HG03097 (cell line): Measurements from ENCODE around the gene LRRC4B.
"Not testable (repeated sequence)": the region's sequence is repeated elsewhere in the genome, so short reads cannot be mapped to it uniquely, and the experiment has no call there.

ENCODE experiments used
- ATAC-seq: cut with Tn5 transposase; IDR thresholded peaks from one replicate; pipeline ENCODE4 v1.9.1; 2021; ENCODE audit not compliant: unreplicated experiment, low FRiP score

LRRC4B gene

GRCh38 chr19:50567882-50568727 is at the start of gene LRRC4B:
Gene LRRC4B (minus strand): TSS chr19:50568435. CDS start chr19:50548838, 19,597 bp downstream.
- ATAC-seq: no peak

GRCh38 chr19:50612504-50613404 is 44.5 kb upstream of the LRRC4B start:
- ATAC-seq: not testable (repeated sequence)

- ATAC-seq: no peak
These were observed 39.9 kb upstream of the LRRC4B start for GRCh38 chr19:50607874-50608785.

DNA sequence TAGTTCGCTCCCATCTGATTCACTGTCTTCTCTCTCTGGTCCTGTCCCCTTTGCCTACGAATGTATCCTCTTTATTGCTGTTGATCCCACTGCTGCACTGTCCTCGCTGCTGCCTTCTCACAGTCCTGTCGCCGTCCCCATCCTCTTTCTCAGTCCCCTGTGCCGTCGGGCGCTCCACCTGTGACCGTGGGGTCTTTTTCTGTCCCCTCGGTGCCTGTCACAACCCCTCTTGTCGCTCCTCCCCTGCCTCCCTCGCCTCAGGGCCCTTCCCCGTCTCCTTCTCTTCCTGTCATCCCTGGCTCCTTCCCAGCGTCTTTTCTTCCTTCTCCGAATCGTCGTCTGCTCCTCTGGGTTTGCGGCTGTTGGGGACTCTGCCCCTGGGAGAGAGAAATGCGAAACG is 39.2 kb upstream of the LRRC4B start:
- no peak for ATAC-seq

GRCh38 chr19:50606059-50606836 is 38.0 kb upstream of the LRRC4B start:
- not testable (repeated sequence) for ATAC-seq

GRCh38 chr19:50604264-50605073 is 36.2 kb upstream of the LRRC4B start:
- not testable (repeated sequence) for ATAC-seq

DNA sequence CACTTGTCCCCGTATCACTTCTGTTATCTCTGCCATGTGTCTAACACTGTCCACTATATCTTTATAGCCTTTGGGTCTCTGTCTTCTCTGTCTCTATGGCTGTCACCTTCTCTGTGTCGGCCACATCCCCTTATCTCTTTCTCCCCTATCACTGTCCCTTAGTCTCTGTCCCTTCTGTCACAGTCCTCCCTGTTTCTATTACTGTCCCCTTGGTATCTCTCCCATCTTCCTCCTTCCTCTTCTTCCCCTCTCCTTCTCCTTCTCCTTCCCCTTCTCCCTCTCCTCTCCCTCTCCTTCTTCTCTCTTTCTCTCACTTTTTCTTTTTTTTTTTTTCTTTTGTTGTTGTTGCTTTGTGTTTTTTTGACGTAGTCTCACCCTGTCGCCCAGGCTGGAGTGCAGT is 34.7 kb upstream of the LRRC4B start:
- ATAC-seq: no peak

DNA sequence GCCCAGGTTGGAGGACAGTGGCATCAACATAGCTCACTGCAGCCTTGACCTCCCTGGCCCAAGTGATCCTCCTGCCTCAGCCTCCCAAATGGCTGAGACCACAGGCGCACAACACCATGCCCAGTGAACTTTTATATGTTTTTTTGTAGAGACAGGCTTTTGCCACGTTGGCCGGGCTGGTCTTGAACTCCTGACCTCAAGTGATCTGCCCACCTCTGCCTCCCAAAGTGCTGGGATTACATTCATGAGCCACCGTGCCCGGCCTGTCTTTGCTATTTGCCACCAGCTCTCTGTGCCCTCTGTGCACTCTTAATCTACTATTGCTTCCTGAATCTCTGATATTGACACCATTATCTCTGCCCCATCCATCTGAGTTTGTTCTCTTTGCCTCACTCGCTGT is 34.3 kb upstream of the LRRC4B start:
- ATAC-seq: no peak

DNA sequence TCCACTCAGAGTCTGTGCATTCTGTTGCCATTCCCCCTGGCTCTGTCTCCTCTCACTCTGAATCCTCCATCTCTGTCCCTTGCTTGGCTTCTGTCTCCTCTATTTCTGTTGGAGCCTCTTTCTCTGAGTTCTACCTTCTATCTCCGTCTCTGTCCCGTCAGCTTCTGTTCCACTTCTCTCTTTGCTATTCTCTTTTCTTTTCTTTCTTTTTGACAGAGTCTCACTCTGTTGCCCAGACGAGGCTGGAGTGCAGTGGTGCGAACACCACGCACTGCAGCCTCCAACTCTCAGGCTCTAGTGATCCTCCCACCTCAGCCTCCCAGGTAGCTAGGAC is 33.8 kb upstream of the LRRC4B start:
- ATAC-seq: no peak

DNA sequence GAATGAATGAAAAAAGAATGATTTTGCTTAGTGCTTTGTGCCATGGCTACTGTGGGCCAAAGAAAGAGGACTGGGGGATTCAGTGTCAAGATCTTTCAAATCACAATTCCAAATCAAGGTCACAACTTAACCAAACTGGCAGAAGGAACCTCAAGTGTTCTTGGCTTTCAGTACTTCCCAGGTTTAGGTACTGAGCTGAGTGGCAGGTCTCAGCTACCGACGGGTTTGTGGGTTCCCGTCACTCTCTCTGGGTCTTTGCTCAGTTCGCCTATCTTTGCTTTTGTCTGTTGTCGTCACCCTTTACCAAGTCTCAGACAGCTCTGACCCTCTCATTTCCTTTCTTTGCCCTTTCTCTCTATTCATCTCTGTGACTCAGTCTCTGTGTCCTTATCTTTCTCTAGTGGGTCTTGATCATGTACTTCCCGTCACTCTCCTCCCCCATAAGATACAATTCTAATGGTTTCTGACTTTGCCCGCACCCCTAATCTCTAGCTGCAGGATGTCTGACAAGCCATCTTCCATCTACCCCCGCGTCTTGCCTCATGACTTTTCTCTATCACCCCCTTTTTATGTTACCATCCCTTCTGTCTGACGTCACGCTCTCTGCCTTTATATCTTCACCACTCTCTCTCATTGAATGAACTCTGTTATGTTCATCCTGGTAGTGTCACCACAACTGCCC is 33.3 kb upstream of the LRRC4B start:
- no peak for ATAC-seq

DNA sequence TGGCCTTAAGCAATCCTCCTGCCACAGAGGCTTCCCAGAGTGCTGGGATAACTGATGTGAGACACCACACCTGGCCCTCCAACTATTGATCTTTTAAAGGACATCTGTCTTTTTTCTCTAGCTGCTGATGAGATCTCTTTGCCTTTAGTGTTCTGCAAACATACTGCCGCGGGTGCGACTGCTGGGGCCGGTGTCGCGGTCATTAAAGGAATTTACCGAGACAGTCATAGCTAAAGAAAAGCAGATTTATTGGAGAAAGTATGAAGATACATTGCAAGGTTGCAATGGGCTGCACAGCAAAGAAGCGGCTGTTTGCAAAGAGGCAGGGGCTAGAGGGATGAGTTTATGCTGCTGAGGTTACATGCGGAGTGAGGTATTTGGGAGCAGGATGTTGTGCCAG is 31.2 kb upstream of the LRRC4B start:
- no peak for ATAC-seq

- no peak for ATAC-seq
These were observed 22.0 kb upstream of the LRRC4B start for GRCh38 chr19:50590191-50590590.

DNA sequence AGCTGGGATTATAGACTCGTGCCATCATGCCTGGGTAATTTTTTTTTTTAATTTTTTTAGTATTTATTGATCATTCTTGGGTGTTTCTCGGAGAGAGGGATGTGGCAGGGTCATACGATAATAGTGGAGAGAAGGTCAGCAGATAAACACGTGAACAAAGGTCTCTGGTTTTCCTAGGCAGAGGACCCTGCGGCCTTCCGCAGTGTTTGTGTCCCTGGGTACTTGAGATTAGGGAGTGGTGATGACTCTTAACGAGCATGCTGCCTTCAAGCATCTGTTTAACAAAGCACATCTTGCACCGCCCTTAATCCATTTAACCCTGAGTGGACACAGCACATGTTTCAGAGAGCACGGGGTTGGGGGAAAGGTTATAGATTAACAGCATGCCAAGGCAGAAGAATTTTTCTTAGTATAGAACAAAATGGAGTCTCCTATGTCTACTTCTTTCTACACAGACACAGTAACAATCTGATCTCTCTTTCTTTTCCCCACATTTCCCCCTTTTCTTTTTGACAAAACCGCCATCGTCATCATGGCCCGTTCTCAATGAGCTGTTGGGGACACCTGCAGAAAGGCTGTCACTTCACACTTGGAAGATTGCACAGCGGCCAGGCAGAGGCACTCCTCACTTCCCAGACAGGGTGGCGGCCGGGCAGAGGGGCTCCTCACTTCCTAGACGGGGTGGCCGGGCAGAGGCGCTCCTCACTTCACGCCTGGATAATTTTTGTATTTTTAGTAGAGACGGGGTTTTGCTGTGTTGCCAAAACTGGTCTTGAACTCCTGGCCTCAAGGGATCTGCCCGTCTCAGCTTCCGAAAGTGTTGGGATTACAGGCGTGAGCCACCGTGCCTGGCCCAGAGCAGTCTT is 13.8 kb upstream of the LRRC4B start:
- not testable (repeated sequence) for ATAC-seq

- no peak for ATAC-seq
These were observed 12.9 kb upstream of the LRRC4B start for GRCh38 chr19:50580970-50581634.

- no peak for ATAC-seq
These were observed 12.0 kb upstream of the LRRC4B start for GRCh38 chr19:50580240-50580639.

DNA sequence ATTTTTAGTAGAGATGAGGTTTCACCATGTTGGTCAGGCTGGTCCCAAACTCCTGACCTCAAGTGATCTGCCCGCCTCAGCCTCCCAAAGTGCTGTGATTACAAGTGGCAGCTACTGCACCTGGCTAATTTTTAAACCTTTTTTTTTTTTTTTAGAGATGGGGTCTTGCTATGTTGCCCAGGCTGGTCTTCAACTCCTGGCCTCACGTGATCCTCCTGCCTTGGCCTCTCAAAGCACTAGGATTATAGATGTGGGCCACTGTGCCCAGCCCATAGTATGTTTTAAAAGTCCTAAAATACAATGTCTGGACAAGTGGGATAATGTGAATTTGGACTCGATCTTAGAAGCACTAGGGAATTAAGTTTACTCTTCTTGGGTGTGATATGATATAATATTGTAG is 8.5 kb upstream of the LRRC4B start:
- not testable (repeated sequence) for ATAC-seq
